NCI-H446 treated with DMSO at 0.1 percent for 48 hours (cell line): Measurements from ENCODE around the gene GDI2.
"Not testable (repeated sequence)": the region's sequence is repeated elsewhere in the genome, so short reads cannot be mapped to it uniquely, and the experiment has no call there.

Experiments
- DNase-seq: peaks from one replicate; lab custom pipeline; 2025; lab: John Stamatoyannopoulos, UW

GDI2 gene

DNA sequence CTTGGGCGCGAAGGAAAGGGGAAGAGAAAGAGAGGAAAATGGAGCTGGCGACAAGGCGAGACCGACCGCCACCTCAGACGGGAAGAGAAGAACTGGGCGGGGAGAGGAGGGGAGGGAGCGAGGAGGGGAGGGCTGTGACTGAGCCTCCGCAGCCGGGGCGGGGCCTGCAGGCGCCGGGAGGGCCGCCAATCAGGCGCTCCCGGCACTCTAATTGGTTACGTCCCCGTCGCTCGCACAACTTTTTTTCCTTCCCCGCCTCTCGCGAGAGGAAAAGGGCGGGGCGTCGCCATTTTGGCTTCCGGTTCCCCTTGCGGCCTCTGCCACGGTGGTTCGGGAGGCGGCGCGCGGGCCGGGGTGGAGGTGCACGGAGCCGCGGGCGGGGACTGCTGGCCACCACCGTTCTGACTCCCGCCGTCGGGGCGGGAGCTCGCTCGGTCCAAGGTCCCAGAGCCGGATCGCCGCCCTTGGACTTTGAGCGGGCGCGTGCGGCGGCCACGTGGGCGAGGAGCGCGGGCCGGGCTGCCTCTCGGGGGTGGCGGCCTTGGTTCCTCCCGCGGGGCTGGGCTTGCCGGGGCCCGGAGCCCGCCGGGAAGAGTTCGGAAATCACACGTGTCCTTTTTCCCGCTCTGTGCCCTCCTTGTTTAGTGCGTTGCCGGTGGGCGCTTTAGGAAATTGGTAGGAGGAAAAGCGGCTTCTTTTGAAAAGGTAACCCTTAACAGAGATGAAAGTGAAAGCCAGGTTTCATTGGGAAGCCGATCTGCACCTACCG lies at the start of gene GDI2:
Gene GDI2, minus strand, starts transcription at position 94 of the 769 bp plus-strand sequence. CDS start 176 bp downstream, outside the sequence.
- peak; percentile 93 for DNase-seq

DNA sequence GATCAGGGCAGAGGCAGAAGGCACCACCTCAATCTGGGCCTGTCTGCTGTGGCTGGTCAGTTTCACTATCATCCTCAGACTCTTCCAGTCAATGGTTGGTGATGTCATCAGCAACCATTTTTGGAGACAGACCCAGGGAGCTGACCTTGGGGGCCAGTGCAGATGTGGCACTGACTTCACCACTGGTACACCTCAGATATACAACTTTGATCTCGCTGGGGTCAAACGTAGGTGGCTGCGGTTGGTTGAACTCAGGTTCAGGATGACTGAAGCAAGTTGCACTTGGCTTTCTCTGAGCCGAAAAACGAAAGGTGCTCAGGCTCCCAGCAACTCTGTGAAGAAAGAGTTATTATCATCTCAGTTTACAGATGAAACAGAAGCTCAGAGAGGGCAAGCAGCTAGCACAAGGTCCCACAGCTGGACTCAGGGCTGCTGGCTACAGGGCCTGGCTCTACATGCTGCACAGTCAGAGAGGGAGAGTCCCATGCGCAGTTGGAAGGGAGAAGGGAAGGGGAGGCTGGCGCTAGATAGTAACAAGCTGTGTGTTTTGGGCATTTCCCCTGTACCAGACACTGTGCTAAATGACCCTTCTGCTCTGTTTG lies 49.2 kb upstream of the GDI2 start:
- no peak for DNase-seq

DNA sequence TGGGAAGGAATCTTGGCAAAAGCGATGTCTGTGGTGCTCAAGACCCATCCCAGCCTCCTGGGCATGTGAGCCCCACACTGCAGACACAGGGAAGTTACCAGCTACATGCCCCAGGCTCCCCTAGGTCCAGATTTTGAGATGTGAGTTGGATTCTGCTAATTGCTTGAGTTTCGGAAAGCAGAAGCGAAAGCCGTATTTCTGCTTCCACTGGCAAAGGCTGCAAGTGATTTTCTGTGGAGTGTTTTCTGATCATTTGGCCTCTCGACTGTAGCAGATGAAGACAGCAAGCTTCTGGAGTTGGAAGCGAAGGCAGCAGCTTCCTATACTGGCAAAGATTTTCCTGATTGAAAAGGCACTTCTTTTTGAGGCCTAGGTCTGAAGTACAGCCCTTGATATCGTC lies 46.8 kb upstream of the GDI2 start:
- DNase-seq: no peak

DNA sequence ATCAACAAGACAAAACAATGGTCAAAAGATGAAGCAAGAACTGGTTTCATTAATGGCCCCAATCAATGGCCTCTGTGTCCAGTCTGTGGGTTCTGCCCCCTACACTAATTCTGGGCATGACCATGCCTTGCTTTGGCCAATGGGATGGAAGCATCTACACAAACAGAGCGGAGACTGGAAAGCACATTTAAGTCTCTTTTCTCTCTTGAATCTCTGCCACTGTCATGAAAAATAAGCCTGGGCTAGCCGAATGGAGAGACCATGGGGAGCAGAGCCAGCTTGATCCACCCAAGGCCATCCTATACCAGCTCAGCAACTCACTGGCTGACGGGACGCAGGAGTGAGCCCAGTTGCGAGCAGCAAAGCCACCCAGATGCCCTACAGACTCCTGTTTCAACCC lies 45.6 kb upstream of the GDI2 start:
- DNase-seq: no peak

DNA sequence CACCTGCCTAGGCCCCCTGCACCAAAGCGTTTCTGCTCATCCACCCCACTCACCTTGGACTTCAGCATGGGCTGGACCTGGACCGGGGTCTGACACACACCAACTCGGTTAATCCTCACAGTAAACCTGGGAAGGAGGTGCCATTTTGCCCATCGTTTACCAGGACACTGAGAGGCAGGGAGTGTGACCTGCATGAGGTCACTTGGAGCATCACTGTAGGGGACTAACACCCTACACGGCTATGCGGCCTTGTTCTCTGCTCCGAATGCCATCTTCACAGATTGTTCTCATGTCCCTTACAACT lies 43.4 kb upstream of the GDI2 start:
- no peak for DNase-seq

DNA sequence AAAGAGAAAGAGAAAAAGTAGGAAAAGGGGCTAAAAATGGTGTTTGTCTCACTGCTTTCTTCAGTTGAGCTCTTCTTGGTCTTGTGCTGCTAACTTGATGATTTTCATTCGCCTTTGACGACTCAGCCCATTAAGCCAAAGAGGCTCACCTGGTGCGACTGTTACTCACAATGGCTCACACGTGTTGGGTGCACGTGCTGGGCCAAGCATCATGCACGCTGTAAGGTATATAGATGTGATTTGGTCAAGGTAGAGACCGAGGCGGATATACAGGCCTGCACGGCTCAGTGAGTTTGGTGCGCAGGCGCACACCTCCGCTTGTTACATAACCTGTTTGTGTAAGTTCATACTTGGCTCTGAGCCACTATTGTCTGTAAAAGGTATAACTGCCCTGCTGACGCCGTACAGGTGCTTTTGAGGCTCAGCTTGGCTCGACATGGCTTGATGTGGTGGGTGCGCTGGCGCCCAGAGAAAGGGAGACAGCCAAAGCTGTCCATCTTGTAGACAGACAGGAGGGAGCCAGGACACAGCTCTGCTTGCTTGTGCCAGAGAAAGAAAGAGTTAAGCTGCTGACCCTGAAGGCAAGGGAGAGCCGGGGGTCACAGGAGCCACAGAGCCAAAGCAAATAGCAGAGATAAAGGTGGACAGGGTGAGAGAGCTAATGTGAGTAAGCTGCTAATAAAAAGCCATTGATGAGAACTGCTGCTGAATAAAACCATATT lies 42.9 kb upstream of the GDI2 start:
- DNase-seq: no peak

DNA sequence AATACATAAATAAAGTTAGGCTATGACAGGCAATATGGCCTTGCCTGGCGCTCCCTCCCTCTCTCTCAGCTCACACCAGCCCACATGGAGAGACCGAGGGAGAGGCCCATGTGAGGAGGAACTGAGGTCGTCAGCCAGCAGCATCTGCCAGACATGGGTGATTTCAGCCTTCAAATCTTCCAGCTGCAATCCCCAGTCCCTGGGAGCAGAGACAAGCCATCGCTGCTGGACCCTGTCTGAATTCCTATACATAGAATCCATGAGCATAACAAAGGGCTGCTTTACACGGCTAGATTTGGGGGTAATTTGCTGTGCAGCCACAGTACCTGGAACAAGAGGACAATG lies 40.9 kb upstream of the GDI2 start:
- DNase-seq: no peak

DNA sequence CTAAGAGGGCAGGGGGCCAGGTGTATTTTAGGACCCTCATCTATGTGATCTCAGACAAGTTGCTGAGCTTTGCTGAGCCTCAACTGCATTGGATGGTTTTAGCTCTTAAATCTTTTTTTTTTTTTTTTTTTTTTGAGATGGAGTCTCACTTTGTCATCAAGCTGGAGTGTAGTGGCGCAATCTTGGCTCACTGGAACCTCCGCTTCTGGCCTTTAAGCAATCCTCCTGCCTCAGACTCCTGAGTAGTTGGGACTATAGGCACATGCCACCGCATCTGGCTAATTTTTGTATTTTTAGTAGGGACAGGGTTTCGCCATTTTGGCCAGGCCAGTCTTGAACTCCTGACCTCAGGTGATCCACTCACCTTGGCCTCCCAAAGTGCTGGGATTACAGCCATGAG lies 33.4 kb upstream of the GDI2 start:
- not testable (repeated sequence) for DNase-seq

DNA sequence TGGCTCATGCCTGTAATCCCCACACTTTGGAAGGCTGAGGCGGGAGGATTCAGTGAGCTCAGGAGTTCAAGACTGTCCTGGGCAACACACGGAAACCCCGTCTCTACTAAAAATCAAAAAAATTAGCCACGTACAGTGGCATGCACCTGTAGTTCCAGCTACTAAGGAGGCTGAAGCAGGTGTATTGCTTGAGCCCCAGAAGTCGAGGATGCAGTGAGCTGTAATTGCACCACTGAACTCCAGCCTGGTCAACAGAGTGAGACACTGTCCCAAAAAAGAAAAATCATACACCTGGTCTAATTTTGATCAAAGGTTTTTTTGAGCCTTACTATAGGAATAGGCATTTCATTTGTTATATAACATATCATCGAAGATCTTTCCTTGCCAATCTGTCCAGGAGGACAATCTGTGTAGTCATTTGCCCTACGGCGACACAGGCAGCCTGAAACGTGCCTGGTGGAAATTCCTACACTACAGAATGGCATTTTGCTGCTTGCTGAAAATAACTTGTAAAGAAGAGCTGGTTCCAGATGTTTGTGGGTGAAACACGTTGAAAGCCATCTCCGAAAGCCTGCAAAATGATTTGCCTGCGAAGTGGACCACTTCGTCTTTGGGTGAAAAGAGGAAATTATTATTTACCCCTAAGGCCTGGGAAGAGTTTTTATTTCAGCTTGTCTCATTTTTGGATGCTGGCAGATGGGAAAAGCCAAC lies 31.3 kb upstream of the GDI2 start:
- DNase-seq: no peak

DNA sequence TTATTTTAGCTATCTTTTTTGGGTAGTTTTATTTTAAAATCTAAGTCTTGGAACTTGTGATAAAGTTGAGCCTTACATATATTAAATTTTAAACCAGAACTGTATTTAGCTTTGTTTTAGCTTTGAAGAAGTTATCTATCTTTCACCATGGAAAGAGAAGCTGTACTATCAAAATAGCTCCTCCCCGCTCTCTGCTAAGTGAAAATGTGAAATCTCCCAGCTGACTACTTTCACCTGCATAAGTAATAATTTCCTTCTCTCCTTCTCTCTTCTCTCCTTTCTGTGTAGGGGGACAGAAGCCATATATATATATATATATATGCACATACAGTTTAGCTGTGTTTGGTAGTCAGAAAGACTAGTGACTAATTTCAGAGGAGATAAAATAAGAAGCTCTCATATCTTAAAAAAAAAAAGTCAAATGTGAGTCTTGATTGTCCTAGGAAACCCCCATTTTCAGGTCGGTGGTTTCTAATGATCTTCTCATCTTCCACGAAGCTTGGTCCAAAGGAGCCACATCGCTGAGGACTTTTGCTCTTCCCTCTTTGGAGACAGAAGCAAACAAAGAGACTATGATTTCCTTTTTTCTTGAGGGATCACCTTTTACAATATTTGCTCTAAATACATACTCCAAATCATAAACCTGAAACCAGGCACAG lies 30.6 kb upstream of the GDI2 start:
- DNase-seq: no peak

DNA sequence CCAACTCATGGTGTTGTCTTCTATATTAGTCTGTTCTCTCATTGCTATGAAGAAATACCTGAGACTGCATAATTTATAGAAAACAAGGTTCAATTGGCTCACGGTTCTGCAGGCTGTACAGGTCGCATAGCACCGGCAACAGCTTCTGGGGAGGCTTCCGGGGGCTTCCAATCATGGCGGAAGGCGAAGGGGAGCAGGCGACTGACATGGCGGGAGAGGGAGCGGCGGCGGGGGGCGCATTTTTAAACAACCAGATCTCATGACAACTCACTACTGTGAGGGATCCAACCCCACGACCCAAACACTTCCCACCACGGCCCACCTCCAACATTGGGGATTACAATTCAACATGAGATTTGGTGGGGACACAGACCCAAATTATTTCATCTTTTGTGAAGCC lies 28.7 kb upstream of the GDI2 start:
- DNase-seq: no peak

DNA sequence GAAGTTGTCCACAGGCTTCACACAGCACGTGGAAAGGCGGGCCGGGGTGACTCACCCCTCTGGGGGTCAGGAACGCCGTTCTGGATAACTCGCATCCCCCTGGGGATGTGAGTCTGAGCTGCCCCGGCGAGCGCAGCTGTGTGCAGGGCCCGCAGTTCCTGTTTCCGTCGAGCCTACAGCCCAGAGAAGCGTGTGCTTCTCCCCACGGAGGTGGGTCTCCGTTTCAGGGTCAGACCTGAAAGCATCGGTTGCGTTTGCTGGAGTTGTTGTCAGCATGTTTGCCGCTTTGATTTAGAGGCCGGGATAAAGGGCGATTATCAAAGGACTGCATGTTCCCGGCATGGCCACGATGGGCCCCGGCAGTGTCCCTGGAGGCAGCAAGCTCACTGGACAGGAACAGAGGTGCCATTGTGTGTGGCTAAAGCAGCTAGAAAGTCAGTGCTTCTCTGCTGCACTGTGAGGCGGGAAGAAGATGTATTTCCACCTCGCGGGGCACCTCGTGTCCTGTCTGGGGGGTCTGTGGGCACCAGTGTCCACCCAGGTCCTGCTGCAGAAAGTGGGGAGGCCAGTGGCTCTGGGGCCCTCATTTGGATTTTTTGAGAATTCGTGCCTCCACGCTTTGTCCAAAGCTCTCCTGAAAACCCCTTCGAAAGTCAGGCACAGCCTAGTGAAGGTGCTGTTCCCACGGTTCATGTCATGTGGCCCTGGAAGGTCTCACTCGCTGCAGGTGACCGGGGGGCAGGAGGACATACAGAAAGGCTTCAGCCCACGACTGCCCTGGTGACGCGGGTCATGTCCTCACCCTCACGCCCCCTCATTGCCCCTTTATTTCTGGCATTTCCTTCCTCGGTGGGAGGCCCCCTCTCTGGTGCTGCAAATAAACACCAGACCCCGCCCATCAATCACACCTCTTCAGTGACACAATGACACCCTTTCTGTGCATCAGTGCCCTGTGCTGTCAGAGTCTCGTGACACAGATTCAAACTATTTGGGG lies 27.4 kb upstream of the GDI2 start:
- no peak for DNase-seq

DNA sequence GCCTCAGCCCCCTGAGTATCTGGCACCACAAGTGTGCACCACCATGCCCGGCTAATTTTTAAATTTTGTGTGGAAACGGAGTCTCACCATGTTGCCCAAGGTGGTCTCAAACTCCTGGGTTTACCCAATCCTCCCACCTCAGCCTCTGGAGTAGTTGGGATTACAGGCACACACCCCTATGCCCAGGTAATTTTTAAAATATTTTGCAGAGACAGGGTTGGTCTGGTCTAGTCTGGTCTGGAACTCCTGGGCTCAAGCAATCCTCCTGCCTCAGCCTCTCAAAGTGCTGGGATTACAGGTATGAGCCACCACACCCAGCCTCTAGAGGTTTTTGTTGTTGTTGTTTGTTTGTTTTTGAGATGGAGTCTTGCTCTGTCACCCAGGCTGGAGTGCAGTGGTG lies 22.9 kb upstream of the GDI2 start:
- not testable (repeated sequence) for DNase-seq

DNA sequence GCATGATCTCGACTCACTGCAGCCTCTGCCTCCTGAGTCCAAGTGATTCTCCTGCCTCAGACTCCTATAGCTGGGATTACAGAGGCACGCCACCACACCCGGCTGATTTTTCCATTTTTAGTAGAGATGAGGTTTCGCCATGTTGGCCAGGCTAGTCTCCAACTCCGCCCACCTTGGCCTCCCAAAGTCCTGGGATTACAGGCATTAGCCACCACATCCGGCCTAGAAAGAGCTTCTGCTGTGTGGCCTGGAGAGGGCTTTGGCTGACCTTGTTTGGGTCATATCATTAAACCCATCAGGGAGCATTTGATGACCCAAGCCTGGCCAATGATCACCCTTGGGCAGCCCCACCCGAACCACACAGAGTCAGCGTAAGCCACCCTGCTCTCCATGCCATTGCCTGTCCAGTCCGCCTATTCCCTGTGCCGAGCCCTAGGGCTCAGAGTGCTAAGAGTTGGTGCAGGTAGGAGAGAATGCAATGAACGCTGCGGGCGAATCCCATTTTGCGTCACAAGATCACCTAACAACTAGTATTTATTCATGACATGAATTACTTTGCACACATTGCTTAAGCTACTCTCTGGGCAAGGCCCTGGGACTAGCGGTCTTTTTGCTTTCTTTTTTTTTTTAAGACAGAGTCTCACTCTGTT lies 22.3 kb upstream of the GDI2 start:
- DNase-seq: no peak

DNA sequence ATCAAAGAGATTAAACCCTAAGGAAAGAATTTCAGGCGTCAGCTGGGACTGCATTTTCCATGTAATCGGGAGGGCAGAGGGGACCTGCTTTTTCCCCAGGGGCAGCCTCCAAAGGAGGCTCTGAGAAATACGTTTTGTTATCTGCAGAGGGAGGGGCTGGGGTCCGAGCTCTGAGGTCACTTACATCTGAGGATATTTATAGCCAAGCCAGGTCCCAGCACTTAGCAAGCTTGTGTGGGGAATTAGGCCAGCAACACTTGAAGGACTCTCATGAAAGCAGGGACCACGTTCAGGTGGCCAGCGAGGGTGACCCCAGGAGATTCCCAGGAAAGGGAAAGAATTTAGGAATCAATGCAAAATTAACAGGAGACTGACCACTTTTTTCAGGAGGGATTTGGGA lies 20.6 kb upstream of the GDI2 start:
- DNase-seq: no peak

DNA sequence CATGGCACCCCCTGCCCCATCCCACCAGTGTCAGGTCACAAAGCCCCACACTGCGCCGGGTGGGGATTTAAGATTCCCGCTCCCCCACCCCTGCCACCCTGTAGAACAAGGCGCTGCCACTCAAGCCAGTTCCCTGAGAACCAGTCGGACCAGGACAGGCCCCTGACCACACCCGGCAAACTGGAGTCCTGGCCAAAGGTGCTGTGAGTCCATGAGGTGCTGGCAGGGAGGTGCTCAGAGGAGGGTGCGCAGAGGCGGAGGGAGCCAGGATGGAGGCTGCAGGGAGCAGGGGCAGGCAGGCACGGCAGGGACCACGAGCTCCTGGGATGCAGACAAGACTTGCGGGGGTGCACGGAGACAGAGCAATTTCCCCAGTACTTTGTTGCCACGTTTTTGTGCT lies 19.7 kb upstream of the GDI2 start:
- no peak for DNase-seq

DNA sequence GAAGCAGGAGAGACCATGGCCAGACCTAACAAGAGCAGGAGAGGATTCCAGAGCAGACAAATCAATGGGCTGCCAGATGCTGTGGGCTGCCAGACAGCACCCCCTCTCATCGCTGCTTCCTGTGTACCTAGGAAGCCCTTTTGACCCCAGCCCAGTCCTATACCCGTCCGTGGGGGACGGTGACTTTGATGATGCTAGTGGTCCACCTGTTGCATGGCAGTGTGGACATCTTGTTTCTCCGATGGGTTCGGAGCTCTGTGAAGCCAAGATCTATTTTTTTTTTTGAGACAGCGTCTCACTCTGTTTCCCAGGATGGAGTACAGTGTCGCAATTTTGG lies 18.2 kb upstream of the GDI2 start:
- DNase-seq: no peak

DNA sequence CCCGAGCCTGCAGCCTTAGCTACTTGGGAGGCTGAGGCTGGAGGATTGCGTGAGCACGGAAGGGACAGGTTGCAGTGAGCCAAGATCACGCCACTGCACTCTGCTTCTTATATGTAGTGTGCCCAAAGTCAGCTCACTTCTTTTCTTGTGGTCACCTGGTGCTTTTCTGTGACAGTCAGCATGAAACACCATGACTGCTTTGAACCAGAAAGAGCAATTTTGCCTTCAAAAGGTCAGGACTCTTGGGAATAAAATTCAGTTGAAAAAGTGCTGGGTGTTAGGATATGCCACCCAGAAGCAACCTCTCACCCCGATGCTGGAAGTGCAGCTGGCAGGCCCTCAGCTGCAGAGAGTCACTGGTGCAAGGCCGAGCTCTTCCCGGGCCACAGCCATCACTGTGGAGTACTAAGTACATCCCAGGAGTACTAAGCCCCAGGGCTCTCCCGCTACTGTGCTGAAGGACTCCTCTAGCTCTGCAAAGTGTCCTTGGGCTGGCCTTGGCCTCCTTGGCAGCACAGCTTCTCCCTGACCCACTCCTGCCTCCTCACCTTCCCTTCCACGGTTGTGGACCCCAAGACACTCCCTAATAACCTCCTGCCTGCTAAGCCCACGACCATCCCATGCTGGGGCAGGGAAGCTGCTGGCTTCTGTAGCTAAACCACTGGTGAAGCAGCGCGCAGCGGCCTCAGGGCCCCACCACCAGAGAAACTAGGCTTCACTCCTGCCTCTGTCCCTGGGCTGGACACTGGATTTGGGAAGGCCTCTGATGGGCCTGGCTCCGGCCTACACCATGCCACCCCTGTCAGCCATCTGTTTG lies 17.6 kb upstream of the GDI2 start:
- no peak for DNase-seq

DNA sequence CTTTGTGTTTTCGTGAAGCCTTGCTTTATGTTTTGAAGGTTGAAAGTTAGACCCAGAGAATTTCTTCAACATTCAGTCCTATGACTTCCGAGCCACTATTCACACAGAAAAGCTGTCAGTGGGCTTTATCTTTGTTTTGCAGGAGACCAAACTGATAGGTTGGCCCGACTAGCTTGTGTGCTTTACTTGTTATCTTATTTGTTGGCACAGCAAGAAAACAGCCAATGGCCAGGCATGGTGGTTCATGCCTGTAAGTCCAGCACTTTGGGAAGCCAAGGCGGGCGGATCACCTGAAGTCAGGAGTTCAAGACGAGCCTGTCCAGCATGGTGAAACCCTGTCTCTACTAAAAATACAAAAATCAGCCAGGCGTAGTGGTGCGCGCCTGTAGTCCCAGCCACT lies 16.0 kb upstream of the GDI2 start:
- DNase-seq: no peak

DNA sequence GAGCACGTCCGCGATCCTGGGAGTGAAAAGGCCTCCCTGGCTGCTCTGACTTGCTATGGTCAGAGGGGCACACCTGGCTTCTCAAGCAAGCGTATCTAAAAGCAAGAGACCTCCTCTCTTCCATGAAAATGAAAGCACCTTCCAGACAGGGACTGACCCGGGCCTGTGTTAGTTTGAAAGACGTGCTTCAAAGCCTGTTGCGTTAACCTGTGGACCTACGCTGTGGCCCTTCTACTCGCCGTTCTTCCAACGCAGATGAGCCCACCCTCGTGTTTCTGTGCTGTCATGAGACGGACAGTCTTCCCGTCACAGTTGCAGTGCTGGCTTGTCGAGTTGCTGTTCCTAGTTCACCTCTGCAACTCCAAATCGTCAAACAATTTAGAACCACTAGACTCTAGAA lies 15.5 kb upstream of the GDI2 start:
- DNase-seq: no peak
